Ramos (cell line): ENCODE data around the gene CYP4F12.

ENCODE experiments used
- in situ Hi-C: fragments of 300-500 bp; cut with MboI; formaldehyde crosslinking; loops from one replicate; pipeline ENCODE4 v1.14.3; 2022; ENCODE audit warnings: low sequenced_read_pairs; ENCODE audit not compliant: unreplicated experiment

CYP4F12 gene

DNA sequence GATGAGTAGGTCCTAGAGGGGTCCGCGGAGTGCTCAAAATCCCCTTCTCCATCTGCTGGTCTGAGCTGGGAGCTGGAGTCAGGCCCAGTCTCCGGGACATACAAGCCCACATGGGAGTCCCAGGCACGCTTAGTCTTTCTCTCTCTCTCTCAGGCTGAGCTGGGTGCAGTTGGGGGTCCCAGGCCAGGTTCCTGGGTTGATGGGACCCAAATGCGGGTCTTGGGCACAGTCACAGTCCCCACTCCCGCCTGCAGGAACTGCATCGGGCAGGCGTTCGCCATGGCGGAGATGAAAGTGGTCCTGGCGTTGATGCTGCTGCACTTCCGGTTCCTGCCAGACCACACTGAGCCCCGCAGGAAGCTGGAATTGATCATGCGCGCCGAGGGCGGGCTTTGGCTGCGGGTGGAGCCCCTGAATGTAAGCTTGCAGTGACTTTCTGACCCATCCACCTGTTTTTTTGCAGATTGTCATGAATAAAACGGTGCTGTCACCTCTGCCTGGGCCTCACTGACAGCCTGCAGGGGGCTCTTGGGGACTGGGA, 23.8 kb downstream of the CYP4F12 start:
- in situ Hi-C loops = no loop called here

DNA sequence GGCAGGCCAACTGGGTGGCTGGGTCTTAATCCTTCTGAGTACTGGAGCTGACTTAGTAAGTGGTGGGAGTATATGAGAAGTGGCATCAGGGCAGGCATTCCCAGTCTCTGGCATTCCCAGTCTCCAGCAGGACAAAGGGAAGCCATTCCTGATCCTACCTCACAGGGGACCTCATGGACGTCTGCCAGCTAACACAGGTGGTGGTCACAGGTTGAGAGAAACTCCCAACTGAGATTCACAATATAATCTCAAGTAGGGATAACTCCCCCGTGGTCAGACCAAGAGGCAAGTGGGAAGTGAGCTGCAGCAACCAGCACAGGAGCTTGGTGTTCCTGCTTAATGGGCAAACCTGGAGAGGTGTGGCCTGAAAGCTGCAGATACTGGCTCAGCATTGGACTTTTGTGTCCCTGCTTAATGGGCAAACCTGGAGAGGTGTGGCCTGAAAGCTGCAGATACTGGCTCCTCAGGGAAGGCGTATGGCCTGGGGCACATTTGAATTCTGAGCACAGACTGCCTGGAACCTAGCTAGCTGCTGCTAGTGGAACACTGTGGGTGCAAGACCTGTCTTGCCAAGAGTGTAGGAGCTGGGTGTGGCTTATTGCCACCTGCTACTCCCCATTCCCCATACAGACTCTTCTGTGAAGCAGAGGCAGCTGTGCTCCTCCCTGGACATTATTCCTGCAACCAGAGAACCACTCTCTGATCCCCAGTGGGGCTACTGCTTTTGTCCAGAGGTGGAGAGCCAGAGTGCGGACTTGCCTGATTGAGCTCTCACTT, 29.1 kb downstream of the CYP4F12 start:
- in situ Hi-C loops = no loop called here

DNA sequence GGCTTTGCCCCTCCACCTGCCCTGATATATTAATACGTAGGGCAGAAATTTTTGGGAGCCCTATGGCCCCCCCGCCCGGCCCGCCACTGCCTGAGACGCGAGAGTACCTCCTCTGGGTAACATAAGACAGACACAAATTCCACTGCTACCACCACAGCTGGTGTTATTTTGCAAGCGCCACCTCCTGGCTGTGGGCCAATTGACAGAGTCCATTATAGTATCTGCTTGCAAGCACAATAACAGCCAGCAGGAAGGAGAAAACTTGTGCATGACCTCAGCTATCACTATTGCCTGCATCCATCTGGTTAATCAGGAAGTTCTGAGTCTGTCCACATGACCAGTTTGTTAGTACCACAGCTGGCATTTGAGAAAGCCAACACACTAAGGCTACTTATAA, 29.6 kb downstream of the CYP4F12 start:
- in situ Hi-C loops = no loop called here

DNA sequence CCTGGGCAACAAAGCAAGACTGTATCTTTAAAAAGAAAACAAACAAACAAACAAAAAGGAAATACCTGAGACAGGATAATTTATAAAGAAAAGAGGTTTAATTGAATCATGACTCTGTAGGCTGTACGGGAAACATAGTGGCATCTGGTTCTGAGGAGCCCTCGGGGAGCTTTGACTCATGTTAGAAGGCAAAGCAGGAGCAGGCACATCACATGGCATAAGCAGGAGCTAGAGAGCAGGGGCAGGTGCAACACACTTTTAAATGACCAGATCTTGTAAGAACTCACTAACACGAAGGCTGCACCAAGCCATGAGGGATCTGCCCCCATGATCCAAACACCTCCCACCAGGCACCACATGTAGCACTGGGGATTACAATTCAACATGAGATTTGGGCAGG, 41.8 kb downstream of the CYP4F12 start:
- in situ Hi-C loops = no loop called here

DNA sequence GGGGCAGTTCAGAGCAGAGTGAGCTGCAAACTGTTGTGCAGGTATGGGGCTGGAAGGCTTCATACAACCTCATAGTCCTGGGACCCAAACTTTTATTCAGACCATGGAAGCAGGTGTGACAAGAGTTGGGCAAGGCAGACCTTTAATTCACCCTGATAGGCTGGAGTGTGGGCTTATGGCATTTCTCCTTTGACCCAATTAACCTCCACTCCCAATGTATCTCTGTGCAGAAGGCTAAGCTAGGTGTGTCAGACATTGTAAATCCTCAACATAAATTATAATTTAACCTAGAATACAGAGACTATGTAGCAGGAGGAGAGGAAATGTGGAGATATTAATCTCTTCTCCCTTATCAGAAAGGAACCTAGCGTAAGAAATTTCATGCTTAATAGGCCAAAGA, 42.8 kb downstream of the CYP4F12 start:
- in situ Hi-C loops = no loop called here

DNA sequence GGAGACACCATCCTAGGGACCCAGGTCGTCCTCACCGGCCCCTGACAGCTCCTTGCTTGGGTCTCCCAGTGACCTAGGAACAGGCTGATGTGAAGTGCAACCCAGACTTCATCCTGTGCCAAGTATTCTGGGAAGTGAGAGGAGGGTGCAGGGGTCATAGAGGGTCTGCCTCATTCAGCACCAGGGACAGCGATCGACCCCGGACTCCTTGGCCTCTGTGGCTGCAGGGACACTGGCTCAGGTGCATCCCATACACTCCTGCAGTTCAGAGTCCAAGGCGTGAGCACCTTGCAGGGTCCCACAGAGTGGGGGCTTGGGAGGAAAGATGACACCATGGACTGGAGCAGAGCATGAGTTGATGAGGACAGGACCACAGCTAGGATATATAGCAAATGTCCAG, 44.9 kb downstream of the CYP4F12 start:
- in situ Hi-C loops = no loop called here

DNA sequence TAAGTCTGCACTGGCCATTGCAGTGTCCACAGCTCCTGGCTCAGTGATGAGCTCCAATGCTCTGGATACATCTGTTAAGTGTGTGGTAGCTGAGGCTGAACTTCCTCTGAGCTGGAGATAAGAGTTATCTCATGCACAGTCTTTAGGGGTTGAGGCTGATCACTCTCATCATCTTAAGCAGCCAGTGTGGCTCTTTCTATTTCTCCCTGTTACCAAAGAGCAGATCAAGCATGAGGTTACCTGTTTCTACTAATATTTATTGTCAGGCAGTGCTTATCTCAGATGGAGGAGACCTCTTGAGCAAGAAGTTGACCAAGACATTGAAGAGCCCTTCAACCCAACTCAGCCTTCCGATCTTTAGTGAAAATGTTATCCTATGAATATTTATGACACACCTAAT, 48.4 kb downstream of the CYP4F12 start:
- in situ Hi-C loops = no loop called here

DNA sequence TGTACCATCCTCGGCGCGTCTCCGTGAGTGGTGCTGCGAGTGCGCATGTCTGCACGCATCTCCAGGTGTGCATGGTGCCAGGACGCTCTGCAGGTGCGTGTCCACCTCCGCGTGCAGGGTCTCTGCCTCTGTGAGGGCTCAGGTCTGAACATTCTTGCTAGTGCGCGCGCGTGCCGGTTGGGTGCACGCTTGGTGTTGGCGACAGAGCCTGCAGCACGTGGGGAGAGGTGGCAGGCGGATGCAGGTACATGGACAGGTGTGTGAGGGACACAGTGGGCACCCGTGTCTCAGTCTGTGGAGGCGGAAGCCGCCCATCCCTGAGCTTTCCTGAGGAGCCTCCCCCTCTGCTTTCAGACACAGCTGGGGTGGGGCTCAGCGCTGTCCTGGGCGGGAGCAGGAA, 50.1 kb downstream of the CYP4F12 start:
- in situ Hi-C loops = no loop called here

DNA sequence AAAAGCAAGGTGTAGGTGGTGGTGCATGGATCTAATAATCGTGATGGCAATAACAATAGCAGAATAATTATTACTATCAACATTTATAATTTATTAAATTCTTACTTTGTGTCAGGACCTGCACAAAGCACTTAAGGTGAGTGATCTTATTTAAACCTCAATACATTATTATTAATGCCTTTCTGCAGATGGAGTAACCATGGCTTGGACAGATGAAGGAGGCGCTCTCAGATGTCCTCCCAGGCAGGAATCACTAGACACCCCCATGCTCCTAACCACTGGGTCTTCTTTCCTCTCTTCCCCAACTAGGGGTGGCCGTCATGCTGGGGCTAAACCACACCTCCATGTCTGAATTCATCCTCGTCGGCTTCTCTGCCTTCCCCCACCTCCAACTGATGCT, 54.8 kb downstream of the CYP4F12 start, which contains the start of gene OR10H2:
TSS of gene OR10H2 (plus strand) at position 301 of the 400 bp plus-strand sequence. CDS start at position 321, 20 bp downstream.
- in situ Hi-C loops = no loop called here

DNA sequence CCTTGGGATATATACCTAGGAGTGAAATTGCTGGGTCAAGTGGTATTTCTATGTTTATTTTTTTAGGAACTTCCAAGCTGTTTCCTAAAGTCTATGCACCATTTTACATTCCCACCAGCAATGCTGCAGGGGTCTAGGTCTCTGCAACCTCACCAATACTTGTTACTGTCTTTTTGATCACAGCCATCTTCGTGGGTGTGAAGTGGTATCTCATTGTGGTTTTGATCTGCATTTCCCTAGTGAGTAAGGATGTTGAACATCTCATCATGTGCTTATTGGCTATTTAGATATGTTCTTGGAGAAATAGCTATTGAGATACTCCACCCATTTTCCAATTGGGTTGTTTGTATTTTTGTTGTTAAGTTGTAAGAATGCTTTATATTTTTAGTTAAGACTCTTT, 57.7 kb downstream of the CYP4F12 start:
- in situ Hi-C loops = no loop called here

DNA sequence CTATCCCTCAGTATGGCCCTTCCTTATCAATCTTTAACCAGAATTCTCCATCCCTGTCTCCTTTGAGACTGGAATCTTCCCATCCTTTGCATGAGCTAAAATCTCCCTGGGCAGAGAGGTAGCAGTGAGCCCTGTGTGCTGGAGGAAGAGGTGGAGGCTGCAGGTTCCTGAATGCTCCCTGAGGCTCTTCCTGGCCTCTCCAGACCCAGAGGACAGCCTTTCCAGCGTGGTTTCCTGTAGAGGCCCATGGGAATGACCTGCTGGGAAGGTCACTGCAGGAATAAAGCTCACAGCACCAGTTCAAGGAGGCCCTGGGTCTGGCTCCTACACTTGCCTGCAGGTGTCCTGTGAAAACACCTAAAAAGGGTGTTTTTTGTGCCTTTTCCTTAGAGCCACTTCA, 59.5 kb downstream of the CYP4F12 start:
- in situ Hi-C loops = no loop called here

DNA sequence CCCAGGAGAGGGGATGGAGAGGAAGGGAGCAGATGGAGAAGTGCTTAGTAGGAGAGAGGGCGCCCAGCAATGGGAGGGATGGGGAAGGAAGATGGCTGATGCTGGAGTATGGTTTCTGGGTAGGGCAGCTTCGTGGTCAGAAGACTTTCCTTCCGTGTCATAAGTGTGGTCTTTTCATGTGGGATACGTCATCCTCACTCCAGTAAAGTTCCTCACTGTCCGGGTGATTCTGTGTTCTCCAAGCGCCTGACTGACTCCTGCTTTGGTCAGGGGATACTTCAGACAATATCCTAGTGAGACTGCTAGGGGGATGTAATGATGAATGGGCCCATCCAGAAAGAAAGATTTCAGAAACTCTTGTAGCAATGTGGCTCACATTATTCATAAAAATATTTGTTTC, 61.0 kb downstream of the CYP4F12 start:
- in situ Hi-C loops = no loop called here

DNA sequence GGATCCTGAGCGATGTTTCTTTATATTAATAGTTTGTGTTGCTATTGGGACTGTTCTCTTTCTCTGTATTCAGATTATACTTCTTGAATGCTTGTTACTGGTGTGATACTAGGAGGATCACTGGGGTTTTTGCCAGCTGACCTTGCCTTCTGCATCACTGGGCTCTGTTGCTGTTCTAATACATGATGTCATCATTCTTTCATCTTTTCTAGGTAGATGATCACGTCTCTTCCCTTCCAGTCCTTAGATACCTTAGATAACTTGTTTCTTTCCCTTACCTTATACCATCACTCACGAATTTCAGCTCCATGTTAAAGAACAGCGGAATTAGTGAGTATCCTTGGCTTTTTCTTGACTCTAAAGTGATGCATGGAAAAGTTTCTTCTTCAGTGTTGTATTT, 64.8 kb downstream of the CYP4F12 start, which contains the start of gene OR10H3:
TSS of gene OR10H3 (plus strand) at position 264 of the 400 bp plus-strand sequence. CDS start 3,408 bp downstream, outside the sequence.
- in situ Hi-C loops = no loop called here

DNA sequence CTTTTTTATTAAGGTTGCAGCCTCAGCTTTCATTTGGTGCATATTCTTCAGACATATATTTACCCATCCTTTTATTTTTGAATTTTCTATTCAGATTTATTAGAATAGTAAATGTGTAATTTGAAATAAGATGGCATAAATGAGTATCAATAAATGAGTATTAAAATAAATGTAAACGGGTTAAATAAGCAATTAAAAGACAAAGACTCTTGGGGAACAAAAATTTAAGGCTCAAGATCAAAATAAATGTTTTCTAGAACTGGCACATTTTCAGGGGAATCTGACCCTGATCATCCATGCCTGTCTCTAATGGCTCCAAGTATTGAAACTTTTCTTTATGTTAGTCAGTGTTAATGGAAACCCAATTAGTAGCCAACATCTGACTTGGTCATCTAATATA, 67.9 kb downstream of the CYP4F12 start:
- in situ Hi-C loops = no loop called here
